Measurements from ENCODE around the gene ABR. TPM values are rescaled to one million over a fixed set of nuclear protein-coding genes. Genes with fewer than 3 reads are reported as not detected.
"Not testable (repeated sequence)": the region's sequence is repeated elsewhere in the genome, so short reads cannot be mapped to it uniquely, and the experiment has no call there.

Gene ABR
- total RNA-seq, 1 donor from 2014 or later, result 128 TPM

DNA sequence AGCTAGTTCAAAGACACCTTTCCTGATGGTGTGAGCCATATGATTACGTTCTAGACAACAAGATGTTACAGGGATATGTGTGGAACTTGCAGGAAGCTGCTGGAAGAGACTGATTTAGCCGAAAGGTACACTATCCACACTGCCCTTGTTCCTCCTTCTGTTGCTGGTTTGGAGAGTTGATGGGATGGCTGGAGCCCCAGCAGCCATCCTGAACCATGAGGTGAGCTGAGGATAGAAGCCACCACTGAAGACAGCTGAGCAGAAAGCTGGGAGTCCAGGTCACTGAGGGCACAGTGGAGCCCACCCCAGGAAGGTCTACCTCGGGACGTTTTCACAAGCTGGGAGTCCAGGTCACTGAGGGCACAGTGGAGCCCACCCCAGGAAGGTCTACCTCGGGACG, 51.3 kb downstream of the ABR start:
- DNase-seq; ATAC-seq (ENCODE audit: poor library complexity): not testable (repeated sequence)
- intact Hi-C loops (cut with DNase I), result loop anchor here (10.0 kb wide), 1 partner anchor 126 kb away; no protein-coding TSS in a partner anchor

DNA sequence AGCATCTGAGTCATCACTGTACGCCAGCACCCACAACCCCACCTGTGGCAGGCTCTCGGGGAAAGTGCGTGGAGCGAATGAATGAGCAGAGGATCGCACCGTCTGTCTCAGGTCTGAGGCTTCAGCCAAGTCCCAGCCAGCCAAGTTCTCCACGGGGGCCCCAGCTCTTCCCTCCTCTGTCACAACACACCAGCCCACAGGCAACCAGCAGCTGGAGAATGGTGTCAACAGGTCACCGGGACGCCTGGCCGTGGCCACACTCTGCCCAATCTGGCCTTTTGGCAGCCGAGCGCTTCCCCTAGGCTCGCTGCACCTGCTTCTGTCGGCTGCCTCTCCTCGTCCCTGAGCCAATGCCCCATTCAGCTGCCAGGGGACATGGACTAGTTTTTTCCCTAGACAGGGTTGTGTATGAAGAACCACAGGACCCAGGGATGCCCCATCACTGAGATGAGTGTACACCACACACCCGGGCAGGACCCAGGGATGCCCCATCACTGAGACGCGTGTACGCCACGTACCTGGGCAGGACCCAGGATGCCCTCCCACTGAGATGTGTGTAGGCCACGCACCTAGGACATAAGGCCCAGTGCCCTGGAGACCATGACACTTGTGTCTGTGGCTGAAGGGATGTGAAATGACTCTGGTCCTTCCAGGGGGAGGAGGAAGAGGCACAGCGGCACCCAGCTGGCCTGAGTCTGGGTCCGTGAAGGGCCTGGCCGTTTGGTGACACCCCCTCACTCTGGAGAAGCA, 52.8 kb downstream of the ABR start:
- DNase-seq (no peak), ATAC-seq (ENCODE audit: poor library complexity) (no peak)
- intact Hi-C loops (cut with DNase I), result loop anchor here (10.0 kb wide), 1 partner anchor 128 kb away; no protein-coding TSS in a partner anchor

DNA sequence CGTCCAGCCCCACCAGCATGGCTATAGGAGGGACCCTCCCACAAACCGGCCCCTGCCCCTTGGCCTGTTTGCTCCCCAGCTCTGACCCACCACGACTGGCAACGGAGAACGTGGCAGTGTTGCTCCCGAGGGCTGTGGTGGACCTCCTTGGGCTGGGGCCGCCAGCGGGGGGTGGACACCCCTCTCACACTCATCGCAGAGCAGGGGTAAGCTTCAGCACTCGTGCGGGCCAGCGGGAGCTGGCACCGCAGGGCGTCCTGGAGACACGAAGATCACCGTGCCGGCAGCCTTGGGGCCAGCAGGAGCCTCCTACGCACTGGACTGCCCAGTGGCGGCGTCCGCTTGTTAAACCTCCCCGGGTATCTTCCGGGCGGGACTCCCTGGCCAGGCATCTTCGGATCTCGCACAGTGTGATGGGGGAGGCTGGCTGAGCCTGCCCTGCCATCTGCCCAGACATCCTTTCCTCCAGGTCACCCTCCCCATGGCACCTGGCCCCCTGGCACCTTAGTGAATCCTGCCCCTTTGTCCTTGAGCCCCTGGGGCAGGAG, 53.5 kb downstream of the ABR start:
- DNase-seq (no peak), ATAC-seq (ENCODE audit: poor library complexity) (no peak)

DNA sequence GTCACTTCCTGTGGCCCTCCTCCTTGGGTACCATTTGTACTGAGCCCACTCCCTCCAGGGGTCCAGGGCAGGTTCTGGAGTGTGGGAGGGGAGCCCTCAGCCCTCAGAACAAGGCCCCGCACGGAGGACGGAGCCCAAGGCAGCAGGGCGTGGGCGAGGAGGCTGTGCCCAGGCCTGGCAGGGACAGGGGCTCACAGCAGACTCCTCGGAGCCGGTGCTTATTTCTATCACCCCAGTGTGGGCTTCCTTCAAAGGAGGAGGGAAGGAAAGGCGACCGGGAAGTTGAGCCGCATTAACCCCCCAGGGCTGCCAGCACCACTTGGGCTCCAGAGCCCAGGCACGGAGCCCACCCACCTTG, 54.0 kb downstream of the ABR start:
- DNase-seq, result no peak
- intact Hi-C loops (cut with DNase I), result loop anchor here (10.0 kb wide), 1 partner anchor 129 kb away; no protein-coding TSS in a partner anchor

More for the DNA sequence above, 53.5 kb downstream of the ABR start:
- intact Hi-C loops (cut with DNase I), result loop anchor here (10.0 kb wide), 1 partner anchor 128 kb away; no protein-coding TSS in a partner anchor

DNA sequence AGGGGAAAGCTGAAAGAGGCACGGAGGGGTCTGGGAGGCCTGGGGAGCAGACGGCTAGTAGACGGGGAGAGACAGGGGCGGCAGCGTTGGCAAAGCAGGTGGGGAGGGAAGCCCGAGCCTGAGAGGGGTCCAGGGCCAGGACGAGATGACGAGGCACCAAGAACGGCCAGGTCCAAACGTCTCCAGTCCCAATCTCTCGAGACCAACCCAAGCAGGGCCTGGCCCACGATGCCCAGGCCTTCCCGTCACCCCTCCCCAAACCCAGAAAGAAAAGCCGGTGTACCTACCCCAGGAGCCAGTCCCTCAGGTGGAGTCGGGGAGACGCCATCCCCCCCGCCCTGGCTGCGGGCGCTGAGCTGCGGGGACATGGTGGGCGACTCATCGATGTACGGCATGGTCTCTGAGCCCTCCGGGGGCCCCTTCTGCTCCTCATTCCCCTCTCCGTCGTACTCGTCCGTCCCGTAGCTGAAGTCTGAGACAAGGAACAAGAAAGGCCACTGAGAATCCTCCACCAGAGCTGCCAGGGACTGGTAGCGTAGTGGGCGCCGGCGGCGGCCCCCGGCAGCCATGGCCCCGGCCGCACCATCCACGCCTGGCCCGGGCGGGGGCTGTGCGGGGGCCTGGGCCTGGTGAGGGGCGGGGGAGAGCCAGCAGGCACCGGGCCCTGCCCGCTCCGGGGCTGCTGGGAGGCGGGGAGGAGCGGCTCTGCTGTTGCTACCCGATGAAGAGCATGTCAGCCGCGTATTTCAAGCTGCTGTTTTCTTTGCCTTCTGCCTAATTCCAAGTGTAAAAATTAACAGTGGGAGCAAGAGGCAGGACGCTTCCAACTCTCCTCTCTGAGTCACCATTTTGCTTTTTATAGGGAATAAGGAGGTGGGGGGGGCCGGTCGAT, 54.6 kb downstream of the ABR start:
- no peak for DNase-seq
- intact Hi-C loops (cut with DNase I), result loop anchor here (10.0 kb wide), 1 partner anchor 130 kb away; no protein-coding TSS in a partner anchor
- no peak for ATAC-seq (ENCODE audit: poor library complexity)

More for the DNA sequence above, 54.0 kb downstream of the ABR start:
- ATAC-seq (ENCODE audit: poor library complexity), result no peak

DNA sequence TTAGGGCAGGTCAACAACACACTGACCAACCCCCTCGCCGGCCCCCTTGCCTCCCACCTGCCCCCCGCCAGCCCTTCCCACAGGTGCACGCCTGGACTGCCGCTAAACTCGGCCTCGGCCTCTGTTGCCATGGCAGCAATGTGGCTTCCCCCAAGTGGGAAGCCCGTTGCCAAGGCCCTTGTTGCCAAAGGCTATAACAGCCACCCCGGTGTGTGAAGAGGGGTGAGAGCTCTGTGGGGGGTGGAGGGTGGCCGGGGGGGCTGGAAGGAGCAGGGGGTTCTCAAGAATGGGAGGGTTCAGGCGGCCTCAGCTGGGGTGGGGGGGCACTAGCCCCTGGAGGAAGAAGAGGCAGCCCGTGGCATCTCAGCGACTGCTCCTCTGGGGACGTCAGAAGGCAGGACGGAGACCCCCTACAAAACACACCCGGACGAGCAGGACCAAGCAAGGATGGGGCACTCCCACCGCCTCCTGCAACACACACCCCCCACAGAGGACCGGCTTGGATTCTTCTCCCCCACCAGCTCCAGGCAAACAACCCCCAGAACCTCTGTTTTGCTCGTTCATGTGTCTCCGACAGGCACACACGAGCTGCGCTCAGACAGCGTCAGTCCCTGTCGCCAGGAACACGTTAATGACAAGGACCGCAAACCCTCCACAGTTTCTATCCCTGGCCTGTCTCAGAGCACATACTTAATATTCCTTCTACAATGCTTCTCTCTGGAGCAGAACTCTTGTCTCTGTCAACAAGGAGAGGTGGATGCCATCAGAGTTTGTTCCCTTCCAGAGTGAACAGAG, 55.7 kb downstream of the ABR start:
- intact Hi-C loops (cut with DNase I), result loop anchor here (1.0 to 10.0 kb wide), 3 partner anchors 23 to 131 kb away; no protein-coding TSS in a partner anchor
- DNase-seq (no peak), ATAC-seq (ENCODE audit: poor library complexity) (peak; percentile 18)

DNA sequence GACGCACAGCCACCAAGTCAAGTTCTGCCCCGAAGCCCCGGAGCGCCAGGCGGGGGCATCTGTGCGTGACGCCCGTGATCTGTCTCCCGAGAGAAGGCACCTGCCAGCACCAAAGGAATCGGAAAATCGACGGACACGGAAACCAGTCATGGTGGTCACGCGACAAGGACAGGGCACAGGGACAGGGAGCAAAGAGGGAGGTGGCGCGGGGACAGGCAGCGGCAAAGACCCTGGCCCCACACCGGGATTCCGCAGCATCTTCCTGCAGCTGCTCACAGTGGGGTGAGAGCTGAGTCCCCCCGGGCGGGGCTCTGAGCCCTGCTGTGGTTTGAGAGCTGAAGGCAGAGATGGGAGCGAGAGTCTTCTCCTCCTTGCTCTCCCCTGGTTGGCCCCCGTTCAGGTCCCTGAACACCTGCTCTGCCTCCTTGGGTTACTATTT, 56.4 kb downstream of the ABR start:
- no peak for DNase-seq

DNA sequence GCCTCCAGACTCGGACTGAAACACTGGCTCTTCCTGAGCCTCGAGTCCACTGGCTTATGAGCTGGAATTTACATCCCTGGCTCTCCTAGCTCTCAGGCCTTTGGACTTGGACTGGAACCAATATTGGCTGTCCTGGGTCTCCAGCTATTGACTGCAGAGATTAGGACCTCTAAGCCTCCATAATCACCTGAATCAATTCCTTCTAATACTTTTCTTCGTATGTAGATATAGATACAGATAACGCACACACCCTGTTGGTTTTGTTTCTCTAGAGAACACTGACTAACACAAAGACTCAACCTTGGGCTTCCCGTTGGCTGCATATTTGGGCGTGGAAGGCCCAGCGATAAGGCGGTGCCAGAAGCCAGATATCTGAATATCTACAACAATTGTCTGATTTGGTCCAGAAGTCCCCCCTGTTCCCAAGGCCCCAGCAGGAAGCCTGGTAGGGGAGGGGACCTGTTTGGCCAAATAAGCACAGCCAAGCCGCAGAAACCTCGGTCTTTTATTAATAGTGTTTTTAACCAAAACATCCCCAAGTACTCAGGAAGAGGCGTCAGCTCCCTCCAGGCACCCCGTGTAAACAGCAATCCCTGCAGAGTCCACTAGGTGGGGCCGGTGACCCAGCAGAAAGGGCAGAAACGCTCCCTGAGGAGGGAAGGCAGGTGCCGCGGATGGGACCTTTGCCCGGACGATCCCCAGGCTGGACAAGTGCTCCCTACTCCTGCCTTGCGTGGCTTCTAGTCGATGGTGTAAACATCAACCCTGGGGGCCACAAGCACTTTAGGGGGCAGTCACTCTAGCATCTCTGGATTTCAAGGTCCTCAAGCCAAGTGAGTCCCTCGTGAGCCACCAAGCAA, 57.0 kb downstream of the ABR start:
- peak; percentile 87 for ATAC-seq (ENCODE audit: poor library complexity)
- peak; percentile 90 for DNase-seq
- intact Hi-C loops (cut with DNase I), result loop anchor here (1.0 to 10.0 kb wide), 3 partner anchors 24 to 132 kb away; no protein-coding TSS in a partner anchor

More for the DNA sequence above, 56.4 kb downstream of the ABR start:
- peak; percentile 6 for ATAC-seq (ENCODE audit: poor library complexity)
- intact Hi-C loops (cut with DNase I), result loop anchor here (1.0 to 10.0 kb wide), 3 partner anchors 23 to 131 kb away; no protein-coding TSS in a partner anchor

DNA sequence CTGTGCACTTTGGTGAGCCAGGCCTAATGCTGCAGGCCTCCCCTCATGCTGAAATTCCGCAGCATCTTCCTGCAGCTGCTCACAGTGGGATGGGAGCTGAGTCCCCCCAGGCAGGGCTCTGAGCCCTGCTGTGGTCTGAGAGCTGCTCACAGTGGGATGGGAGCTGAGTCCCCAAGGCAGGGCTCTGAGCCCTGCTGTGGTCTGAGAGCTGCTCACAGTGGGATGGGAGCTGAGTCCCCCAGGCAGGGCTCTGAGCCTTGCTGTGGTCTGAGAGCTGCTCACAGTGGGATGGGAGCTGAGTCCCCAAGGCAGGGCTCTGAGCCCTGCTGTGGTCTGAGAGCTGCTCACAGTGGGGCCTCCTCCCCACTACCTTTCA, 58.4 kb downstream of the ABR start:
- not testable (repeated sequence) for ATAC-seq (ENCODE audit: poor library complexity); DNase-seq
- intact Hi-C loops (cut with DNase I), result loop anchor here (10.0 kb wide), 1 partner anchor 133 kb away; no protein-coding TSS in a partner anchor

DNA sequence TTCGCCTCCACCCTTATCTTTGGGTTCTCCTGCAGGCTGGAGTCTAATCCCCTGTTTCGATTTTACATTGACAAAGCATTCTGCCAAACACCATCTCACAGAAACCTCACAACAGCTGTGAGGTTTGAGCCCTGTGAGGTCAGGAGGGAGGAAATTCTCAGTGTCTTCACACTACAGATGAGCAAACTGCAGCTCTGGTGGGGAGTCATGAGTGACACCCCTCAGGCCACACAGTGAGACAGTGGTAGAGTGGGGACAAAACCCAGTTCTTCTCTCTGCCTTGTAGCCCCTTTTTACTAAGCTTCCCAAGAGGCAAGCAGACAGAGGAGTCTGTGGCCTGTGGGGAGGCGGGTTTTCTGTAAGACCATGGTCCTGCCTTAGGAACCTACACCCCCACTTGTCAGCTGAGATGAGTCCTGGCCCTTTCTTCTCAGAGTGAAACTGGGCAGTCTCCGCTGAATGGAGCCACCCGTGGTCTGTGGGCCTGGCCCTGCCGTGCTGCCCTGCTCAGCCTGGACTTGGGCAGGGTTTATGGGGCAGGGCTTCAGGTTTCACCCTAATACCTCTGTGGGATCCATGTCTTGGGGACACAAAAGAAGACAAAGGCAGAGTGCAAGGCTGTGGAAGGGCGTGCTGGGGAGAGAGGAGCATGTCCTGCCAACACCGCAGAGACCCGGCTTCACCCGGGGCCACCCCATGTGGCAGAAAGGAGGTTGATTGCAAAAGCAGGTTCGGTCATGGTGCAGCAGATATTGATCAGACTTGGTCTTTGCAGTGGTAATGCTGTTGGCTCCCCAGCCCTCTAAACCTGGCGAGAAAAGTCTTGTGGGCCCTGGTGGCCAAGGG, 59.0 kb downstream of the ABR start:
- no peak for DNase-seq
- intact Hi-C loops (cut with DNase I), result loop anchor here (10.0 kb wide), 1 partner anchor 134 kb away; no protein-coding TSS in a partner anchor
- no peak for ATAC-seq (ENCODE audit: poor library complexity)

DNA sequence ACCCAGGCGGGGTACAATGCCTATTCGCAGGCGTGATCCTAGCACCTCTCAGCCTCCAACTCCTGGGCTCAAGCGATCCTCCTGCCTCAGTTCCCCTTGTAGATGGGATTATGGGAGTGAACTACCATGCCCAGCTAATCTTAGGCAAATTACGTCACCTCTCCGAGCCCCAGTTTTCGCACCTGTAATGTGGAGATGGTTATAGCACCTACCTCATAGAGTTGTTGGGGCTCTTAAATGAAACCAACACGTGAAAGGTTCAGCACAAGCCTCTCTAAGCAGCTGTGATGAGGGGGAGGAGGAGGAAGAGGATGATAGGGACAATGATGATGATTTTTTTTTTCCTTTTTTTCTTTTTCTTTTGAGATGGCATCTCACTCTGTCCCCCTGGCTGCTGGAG, 59.9 kb downstream of the ABR start:
- DNase-seq, result no peak
- intact Hi-C loops (cut with DNase I), result loop anchor here (10.0 kb wide), 1 partner anchor 135 kb away; no protein-coding TSS in a partner anchor
- no peak for ATAC-seq (ENCODE audit: poor library complexity)

DNA sequence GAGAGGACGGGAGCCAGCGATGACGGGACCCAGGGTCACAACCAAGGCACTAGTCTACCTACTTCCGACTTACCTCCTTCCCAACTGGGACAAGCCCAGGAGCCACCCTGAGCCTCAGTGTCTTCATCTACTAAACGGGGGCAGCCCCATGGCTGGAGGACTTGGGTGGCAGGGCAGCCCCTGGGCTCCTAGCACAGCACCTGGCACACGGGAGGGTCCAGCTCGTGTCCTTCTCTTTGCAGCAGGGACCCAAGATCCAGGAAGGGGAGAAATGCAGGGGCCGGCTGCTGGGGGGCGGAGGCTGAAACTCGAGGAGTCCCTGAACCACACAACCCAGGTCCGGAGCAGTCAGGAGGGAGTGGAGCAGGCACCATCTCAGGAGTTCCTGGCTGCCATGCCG, 63.2 kb downstream of the ABR start:
- ATAC-seq (ENCODE audit: poor library complexity) (no peak), DNase-seq (no peak)
- intact Hi-C loops (cut with DNase I), result no loop called here

DNA sequence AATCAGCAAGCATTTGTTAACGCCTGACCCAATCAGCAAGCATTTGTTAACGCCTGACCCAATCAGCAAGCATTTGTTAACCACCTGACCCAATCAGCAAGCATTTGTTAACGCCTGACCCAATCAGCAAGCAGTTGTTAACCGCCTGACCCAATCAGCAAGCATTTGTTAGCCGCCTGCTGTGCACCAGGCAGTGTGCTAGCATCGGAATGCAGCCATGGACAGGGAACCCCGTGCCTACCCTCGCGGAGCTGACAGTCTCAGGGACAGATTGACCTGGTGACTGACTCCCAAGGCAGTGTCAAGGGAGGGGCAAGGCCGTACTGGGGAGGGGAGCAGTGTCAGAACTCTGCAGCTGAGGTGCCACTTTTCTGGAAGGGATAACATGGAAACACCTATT, 66.9 kb downstream of the ABR start:
- intact Hi-C loops (cut with DNase I), result no loop called here
- ATAC-seq (ENCODE audit: poor library complexity), result no peak
- DNase-seq, result no peak

DNA sequence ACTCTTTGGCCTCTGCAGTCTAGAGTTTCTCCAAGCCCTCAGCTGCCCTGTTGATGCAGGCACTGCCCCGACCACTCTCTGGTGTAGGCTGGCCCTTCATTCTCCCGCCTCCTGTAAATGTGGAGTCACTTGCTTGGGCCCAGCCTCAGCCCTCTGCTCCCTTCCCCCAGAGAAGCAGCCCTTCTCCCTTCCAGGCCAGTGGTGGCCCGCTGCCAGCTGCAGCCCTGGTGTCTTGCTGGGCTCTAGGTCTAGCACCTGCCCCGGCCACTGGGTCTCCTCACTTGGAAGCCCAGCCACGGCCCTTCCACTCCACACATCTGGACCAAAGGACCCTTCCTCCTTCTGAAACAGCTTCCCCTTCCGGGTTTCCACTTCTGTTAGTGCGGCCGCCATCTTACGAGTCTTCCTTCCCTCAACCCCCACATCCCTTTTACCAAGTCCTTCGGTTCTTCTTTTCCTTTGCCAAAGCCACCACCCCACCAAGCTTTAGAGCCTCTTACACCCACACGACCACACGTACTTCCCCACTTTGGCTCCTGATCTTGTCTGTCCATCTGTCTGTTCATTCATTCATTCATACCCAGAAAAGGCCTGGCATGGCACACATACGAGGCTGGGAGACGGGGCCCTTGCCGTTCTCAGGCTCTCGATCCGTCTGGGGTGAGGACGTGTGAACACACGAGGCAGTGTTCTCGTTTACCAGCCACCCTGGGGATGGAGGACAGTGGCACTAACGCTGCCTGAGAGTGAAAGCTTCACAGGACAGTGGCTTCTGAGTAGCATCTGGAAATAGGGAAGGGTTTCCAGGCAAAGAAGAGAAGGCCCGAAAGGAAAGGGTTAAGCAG, 68.0 kb downstream of the ABR start:
- peak; percentile 78 for DNase-seq
- ATAC-seq (ENCODE audit: poor library complexity), result no peak

DNA sequence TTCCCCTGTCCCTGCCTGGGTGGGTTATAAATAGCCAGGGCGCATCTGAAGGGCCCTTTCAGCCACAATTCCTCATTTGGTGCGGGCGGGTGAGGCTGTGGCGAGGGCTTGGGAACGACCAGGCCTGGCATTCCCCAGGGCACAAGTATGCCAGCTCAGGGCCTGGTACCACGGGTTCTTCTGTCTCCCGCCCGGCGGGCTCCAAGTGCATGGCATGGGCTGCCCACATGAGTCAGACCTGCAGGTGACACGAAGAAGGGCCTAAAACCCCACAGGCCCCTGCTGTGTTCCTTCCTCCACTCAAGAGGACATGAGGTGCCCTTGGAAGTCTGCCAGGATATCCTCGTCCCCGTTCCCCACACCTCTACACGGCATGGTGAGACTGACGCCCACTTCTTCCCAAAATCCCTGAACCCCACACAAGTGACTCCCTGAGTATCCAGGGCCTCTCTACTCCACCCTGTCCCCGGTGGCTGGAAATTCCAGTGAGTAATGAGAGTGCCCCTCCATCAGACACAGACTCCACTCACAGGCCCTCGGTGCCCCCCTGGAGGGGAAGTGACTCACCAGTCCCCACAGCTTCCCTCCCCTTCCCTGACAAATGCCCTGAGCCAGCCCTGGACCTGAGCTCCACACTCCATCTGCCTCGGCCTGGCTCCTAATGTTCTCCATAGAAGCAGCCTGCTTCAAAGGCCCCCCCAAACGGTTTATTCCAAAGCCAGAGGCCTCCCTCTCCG, 68.8 kb downstream of the ABR start:
- ATAC-seq (ENCODE audit: poor library complexity) (peak; percentile 18), DNase-seq (peak; percentile 79)
- intact Hi-C loops (cut with DNase I), result no loop called here

More for the DNA sequence above, 68.0 kb downstream of the ABR start:
- intact Hi-C loops (cut with DNase I), result no loop called here

Data from Right ventricle myocardium superior (tissue), 1 donor.